ENCODE measurements around the gene SYT8.

Gene SYT8

GRCh38 chr11:1841511-1842148, 6.8 kb downstream of the SYT8 start:
- TF ChIP-seq CTCF (IDR thresholded peaks at IDR 0.05), result no peak
- no peaks in the 10 kb centered on the region for H3K9me3 Mint-ChIP-seq
- H3K27ac Mint-ChIP-seq, result no peak overlapping the region
- no peak overlapping the region for H3K4me3 Mint-ChIP-seq
- no peaks in the 10 kb centered on the region for H3K36me3 Mint-ChIP-seq (ENCODE audit: low read depth)
- H3K27me3 Mint-ChIP-seq (ENCODE audit: low read depth, poor library complexity), result no peaks in the 10 kb centered on the region
- peaks cover 28% of the 10 kb centered on the region for H3K4me1 Mint-ChIP-seq
- DNase-seq, result no peak

GRCh38 chr11:1842149-1843097, 7.6 kb downstream of the SYT8 start:
- Mint-ChIP-seq H3K4me3 (no peak overlapping the region), H3K9me3 (no peaks in the 10 kb centered on the region), H3K4me1 (peaks cover 34% of the 10 kb centered on the region), H3K27ac (no peak overlapping the region), H3K27me3 (ENCODE audit: low read depth, poor library complexity) (no peaks in the 10 kb centered on the region), H3K36me3 (ENCODE audit: low read depth) (no peaks in the 10 kb centered on the region)
- DNase-seq, result no peak
- TF ChIP-seq CTCF (IDR thresholded peaks at IDR 0.05), result no peak

GRCh38 chr11:1843098-1843473, 8.3 kb downstream of the SYT8 start:
- no peak for DNase-seq
- Mint-ChIP-seq H3K27ac (no peak overlapping the region), H3K4me3 (no peak overlapping the region), H3K36me3 (ENCODE audit: low read depth) (no peaks in the 10 kb centered on the region), H3K9me3 (no peaks in the 10 kb centered on the region), H3K27me3 (ENCODE audit: low read depth, poor library complexity) (no peaks in the 10 kb centered on the region), H3K4me1 (peaks cover 37% of the 10 kb centered on the region)
- no peak for TF ChIP-seq CTCF (IDR thresholded peaks at IDR 0.05)

GRCh38 chr11:1843796-1844195, 9.0 kb downstream of the SYT8 start:
- Mint-ChIP-seq H3K4me1 (peaks cover 37% of the 10 kb centered on the region), H3K27me3 (ENCODE audit: low read depth, poor library complexity) (peaks cover under 1% of the 10 kb centered on the region), H3K4me3 (no peak overlapping the region), H3K27ac (no peak overlapping the region), H3K9me3 (no peaks in the 10 kb centered on the region), H3K36me3 (ENCODE audit: low read depth) (no peaks in the 10 kb centered on the region)
- no peak for DNase-seq
- TF ChIP-seq CTCF (IDR thresholded peaks at IDR 0.05), result no peak

- H3K27ac Mint-ChIP-seq, result peak overlapping the region; percentile 41
- H3K27me3 Mint-ChIP-seq (ENCODE audit: low read depth, poor library complexity), result peaks cover 5% of the 10 kb centered on the region
- TF ChIP-seq CTCF (IDR thresholded peaks at IDR 0.05), result no peak
These were observed 9.7 kb downstream of the SYT8 start for GRCh38 chr11:1844221-1845094.

More at GRCh38 chr11:1844221-1845094, 9.7 kb downstream of the SYT8 start:
- H3K36me3 Mint-ChIP-seq (ENCODE audit: low read depth), result no peaks in the 10 kb centered on the region
- DNase-seq, result no peak
- peak overlapping the region; percentile 13 for H3K4me3 Mint-ChIP-seq
- no peaks in the 10 kb centered on the region for H3K9me3 Mint-ChIP-seq
- H3K4me1 Mint-ChIP-seq, result peaks cover 37% of the 10 kb centered on the region

Measured in nephron progenitor cell (in vitro differentiated cells).